MM.1S (cell line): ENCODE results near the gene SPIRE2.

Experiments
- CTCF ChIP-seq: fragments of 300-600 bp; sonication (generic); IDR thresholded peaks from 2 replicates; pipeline ENCODE4 v1.5.1; 2016; ENCODE audit warnings: antibody characterized with exemption, low read length, mixed read lengths
- EZH2 ChIP-seq: fragments of 300-600 bp; sonication (generic); optimal IDR thresholded peaks from 2 replicates; pipeline ENCODE3; 2017; ENCODE audit warnings: low read depth, mild to moderate bottlenecking, antibody characterized with exemption, low read length, mixed read lengths
- EZH2phosphoT487 ChIP-seq: fragments of 300-600 bp; sonication (generic); IDR thresholded peaks from 2 replicates; pipeline ENCODE4 v1.6.1; 2018; ENCODE audit warnings: antibody characterized with exemption, low read length

GRCh38 chr16:89795676-89796075, 32.6 kb upstream of the SPIRE2 start:
- TF ChIP-seq EZH2 (no peak), CTCF (no peak), EZH2phosphoT487 (no peak)
